ENCODE results near the gene HECW1. TPM values are rescaled to one million over a fixed set of nuclear protein-coding genes. Genes with fewer than 3 reads are reported as not detected.

HECW1 gene
- total and polyA plus RNA-seq, 10 of the 15 experiments (the other 5 are each of a cell fraction or from before 2014, with no cell fraction given), result under 0.01 to 0.31 (median 0.04) TPM; not detected in 3

- no peak for TF ChIP-seq ZNF592 (IDR thresholded peaks at IDR 0.05)
- no peak for TF ChIP-seq FOXK2 (IDR thresholded peaks at IDR 0.05)
- TF ChIP-seq ZSCAN29 (IDR thresholded peaks at IDR 0.05), result no peak
- TF ChIP-seq POLR2AphosphoS5 (IDR thresholded peaks at IDR 0.05; ENCODE audit: low read length), result no peak
- no peak for TF ChIP-seq EP300 (IDR thresholded peaks at IDR 0.05; ENCODE audit: borderline replicate concordance in 1 of 2, control insufficient read depth in 1 of 2, low read depth in 2 of 2, low read length in 2 of 2)
Measured at GRCh38 chr7:43317075-43317474, 204.6 kb downstream of the HECW1 start (continued).

- H3K4me3 ChIP-seq, result no peak overlapping the region
- ATAC-seq (no peak), DNase-seq (ENCODE audit: low read depth, low spot score) (no peak), FAIRE-seq (no peak)
- intact Hi-C loops (cut with micrococcal nuclease; ENCODE audit: unreplicated experiment), result loop anchor here (5.0 kb wide), 1 partner anchor 119 kb away; no protein-coding TSS in a partner anchor
- 35% methylated on average over 3 of the region's 3 CpGs for WGBS (ENCODE audit: insufficient coverage, insufficient replicate concordance, low lambda C conversion rate, missing lambda C conversion rate)
- RAD21 ChIA-PET (ENCODE audit: unreplicated experiment), result interaction anchor here (0.6 to 7.8 kb wide), 2 partner anchors 16 to 121 kb away, joined by 3 to 69 read pairs; no protein-coding TSS in a partner anchor
- no peak overlapping the region for H3K4me2 ChIP-seq (ENCODE audit: control insufficient read depth, insufficient read depth)
- H3K4me1 ChIP-seq (ENCODE audit: control insufficient read depth, insufficient read depth, low read length), result peaks cover 12% of the 10 kb centered on the region
- H2AFZ ChIP-seq (ENCODE audit: control insufficient read depth, low read depth, low read length), result no peak overlapping the region
- no peaks in the 10 kb centered on the region for H3K9me3 ChIP-seq (replicated peaks; ENCODE audit: control insufficient read depth, insufficient read depth, low read length)
- no peaks in the 10 kb centered on the region for H3K79me2 ChIP-seq (ENCODE audit: control insufficient read depth, insufficient read depth, low read length)
- no peak overlapping the region for H3K27ac ChIP-seq (ENCODE audit: control insufficient read depth, insufficient read depth)
- H3K9ac ChIP-seq (ENCODE audit: control insufficient read depth, insufficient read depth, low read length), result no peak overlapping the region
- SMC1A ChIA-PET (ENCODE audit: uncharacterized antibody, unreplicated experiment), result interaction anchor here (0.9 to 1.6 kb wide), 3 partner anchors 14 to 122 kb away, joined by 3 to 5 read pairs (median 4); no protein-coding TSS in a partner anchor
- H3K36me3 ChIP-seq (ENCODE audit: control insufficient read depth in 2 of 2, insufficient read depth in 2 of 2, low read length in 1 of 2), result no peaks in the 10 kb centered on the region
- no peaks in the 10 kb centered on the region for H4K20me1 ChIP-seq (ENCODE audit: control insufficient read depth, insufficient read depth)
- no peaks in the 10 kb centered on the region for H3K27me3 ChIP-seq (replicated peaks in 1 of 2; ENCODE audit: control insufficient read depth in 2 of 2, insufficient read depth in 2 of 2, low read length in 1 of 2)
- POLR2A ChIA-PET, result interaction anchor here (0.5 to 1.4 kb wide), 2 partner anchors 35 to 277 kb away, joined by 4 read pairs; no protein-coding TSS in a partner anchor
- CTCF ChIA-PET, result interaction anchor here (1.0 kb wide), 1 partner anchor 13 kb away, joined by 3 read pairs; no protein-coding TSS in a partner anchor
- in situ Hi-C loops (cut with MboI), result loop anchor here (10.0 kb wide), 1 partner anchor 517 kb away; no protein-coding TSS in a partner anchor
- no TSS peak for BruUV-seq (replicated peaks)
- TF ChIP-seq MAX (IDR thresholded peaks at IDR 0.05; ENCODE audit: low read depth, low read length) (no peak), YBX1 (IDR thresholded peaks at IDR 0.05) (no peak), RFX5 (IDR thresholded peaks at IDR 0.05; ENCODE audit: low read depth, low read length) (no peak), NBN (IDR thresholded peaks at IDR 0.05) (no peak), NR2C1 (IDR thresholded peaks at IDR 0.05) (no peak), ZNF24 (IDR thresholded peaks at IDR 0.05) (no peak), RBBP5 (conservative IDR thresholded peaks at IDR 0.05) (no peak), PRDM15 (CRISPR knock-in tag; IDR thresholded peaks at IDR 0.05) (no peak)
Measured at GRCh38 chr7:43318188-43318770, 205.8 kb downstream of the HECW1 start.

Data from GM12878 (cell line).